ENCODE results near the gene CCDC85C.

- no peak for TF ChIP-seq POLR2A (IDR thresholded peaks at IDR 0.05; ENCODE audit: low read length)
- TF ChIP-seq GATA1 (IDR thresholded peaks at IDR 0.05; ENCODE audit: low read depth, low read length) = no peak
Measured at GRCh38 chr14:99515301-99516155, 88.5 kb downstream of the CCDC85C start.

Measured in erythroblast (primary cell).